GM23248 (cell line): Measurements from ENCODE around the gene TAPT1. TPM values are rescaled to one million over a fixed set of nuclear protein-coding genes. Genes with fewer than 3 reads are reported as not detected.
"Not testable (repeated sequence)": the region's sequence is repeated elsewhere in the genome, so short reads cannot be mapped to it uniquely, and the experiment has no call there.

Experiments
- DNase-seq: peaks from one replicate; pipeline ENCODE4 v3.0.0-alpha.2; 2015
- H2AFZ ChIP-seq: fragments of 200-600 bp; sonication (generic); 2 replicates; pipeline ENCODE4 v1.6.1; 2016; ENCODE audit warnings: antibody characterized with exemption
- H3F3A ChIP-seq: fragments of 200-600 bp; sonication (generic); 2 replicates; pipeline ENCODE4 v1.6.1; 2016; ENCODE audit warnings: mild to moderate bottlenecking, antibody characterized with exemption, mixed run types; ENCODE audit not compliant: insufficient read depth
- H3K27ac ChIP-seq: fragments of 200-600 bp; sonication (generic); 2 replicates; pipeline ENCODE4 v1.5.1; 2016; ENCODE audit warnings: mild to moderate bottlenecking
- H3K27me3 ChIP-seq: fragments of 200-600 bp; sonication (generic); replicated peaks from 2 replicates; pipeline ENCODE4 v1.6.1; 2016; ENCODE audit warnings: mild to moderate bottlenecking; ENCODE audit not compliant: insufficient read depth
- H3K36me3 ChIP-seq: fragments of 200-600 bp; sonication (generic); 2 replicates; pipeline ENCODE4 v1.6.1; 2016; ENCODE audit warnings: low read depth, mild to moderate bottlenecking
- H3K4me1 ChIP-seq: fragments of 200-600 bp; sonication (generic); 2 replicates; pipeline ENCODE4 v1.6.1; 2016; ENCODE audit warnings: mild to moderate bottlenecking; ENCODE audit not compliant: insufficient read depth
- H3K4me2 ChIP-seq: fragments of 200-600 bp; sonication (generic); one replicate; pipeline ENCODE4 v1.6.1; 2016; ENCODE audit warnings: mild to moderate bottlenecking; ENCODE audit not compliant: unreplicated experiment
- H3K4me3 ChIP-seq: fragments of 200-600 bp; sonication (generic); 2 replicates; pipeline ENCODE4 v1.5.1; 2016; ENCODE audit warnings: mild to moderate bottlenecking
- H3K79me2 ChIP-seq: fragments of 200-600 bp; sonication (generic); 2 replicates; pipeline ENCODE4 v1.6.1; 2016; ENCODE audit warnings: mild to moderate bottlenecking; ENCODE audit not compliant: insufficient read depth
- H3K9ac ChIP-seq: fragments of 200-600 bp; sonication (generic); 2 replicates; pipeline ENCODE4 v1.6.1; 2016; ENCODE audit warnings: mild to moderate bottlenecking
- H3K9me2 ChIP-seq: fragments of 200-600 bp; sonication (generic); 2 replicates; pipeline ENCODE4 v1.6.1; 2016; ENCODE audit warnings: mixed run types, mild to moderate bottlenecking, moderate library complexity; ENCODE audit not compliant: insufficient read depth
- H3K9me3 ChIP-seq: fragments of 200-600 bp; sonication (generic); one replicate; pipeline ENCODE4 v1.6.1; 2017; ENCODE audit warnings: low read depth
- H4K20me1 ChIP-seq: fragments of 200-600 bp; sonication (generic); 2 replicates; pipeline ENCODE4 v1.6.0; 2016; ENCODE audit not compliant: insufficient read depth
- EZH2 ChIP-seq: fragments of 200-600 bp; sonication (generic); IDR thresholded peaks from 2 replicates; pipeline ENCODE4 v1.6.1; 2018; ENCODE audit warnings: antibody characterized with exemption, mild to moderate bottlenecking; ENCODE audit not compliant: insufficient read depth, poor library complexity, severe bottlenecking
- EZH2phosphoT487 ChIP-seq: fragments of 200-600 bp; sonication (generic); IDR thresholded peaks from 2 replicates; pipeline ENCODE4 v1.6.1; 2018; ENCODE audit warnings: antibody characterized with exemption, moderate library complexity, mild to moderate bottlenecking, low read depth; ENCODE audit not compliant: insufficient read depth
- WGBS, 2 experiments: methylation state at CpG; one replicate each; pipeline ENCODE4 v1.1.6; 2015 to 2017; ENCODE audit warnings: low lambda C conversion rate in 2 of 2, low coverage in 1 of 2; ENCODE audit errors: missing lambda C conversion rate in 2 of 2; 5-methylcytosine and 5-hydroxymethylcytosine counted together
- in situ Hi-C: fragments of 300-500 bp; cut with MboI; formaldehyde crosslinking; loops from 2 replicates; pipeline ENCODE4 v1.15.0; 2020
- polyA plus RNA-seq: library from polyadenylated mRNA; unstranded; fragments of >200 nt; fragmentation: Nextera tagmentation; extraction: Ambion mirVana; gene quantifications from 2 replicates; pipeline ENCODE4 v1.2.1, GENCODE V29; 2016
- total RNA-seq: library from RNA; depleted of rRNA; stranded (reverse); fragments of >200 nt; shearing (Covaris generic); gene quantifications from 2 replicates; pipeline ENCODE4 v1.2.3, GENCODE V29; 2014

TAPT1 gene
- total and polyA plus RNA-seq, 2 experiments from 2014 or later, result 7.8 to 13.2 TPM

- Histone ChIP-seq H3K9me2 (no peaks in the 10 kb centered on the region), H3K36me3 (no peaks in the 10 kb centered on the region), H2AFZ (no peak overlapping the region), H3K79me2 (no peaks in the 10 kb centered on the region), H3F3A (peaks cover 3% of the 10 kb centered on the region), H3K4me2 (no peak overlapping the region), H3K27me3 (no peaks in the 10 kb centered on the region), H3K9me3 (no peaks in the 10 kb centered on the region), H3K27ac (no peak overlapping the region), H3K4me1 (peaks cover 16% of the 10 kb centered on the region), H3K4me3 (no peak overlapping the region), H3K9ac (no peak overlapping the region), H4K20me1 (no peaks in the 10 kb centered on the region)
- in situ Hi-C loops, result no loop called here
- TF ChIP-seq EZH2 (no peak), EZH2phosphoT487 (no peak)
- peak; percentile 60 for DNase-seq
- WGBS, 2 experiments, result 97 to 98% methylated on average over 1 of the region's 1 CpG
Observed at GRCh38 chr4:16199093-16199492, 27.2 kb downstream of the TAPT1 start.

- peak; percentile 12 for DNase-seq
- H3F3A ChIP-seq, result peaks cover 3% of the 10 kb centered on the region
- no peaks in the 10 kb centered on the region for H3K9me2 ChIP-seq
- no peaks in the 10 kb centered on the region for H3K9me3 ChIP-seq
- no peak overlapping the region for H3K4me3 ChIP-seq
- peaks cover 16% of the 10 kb centered on the region for H3K4me1 ChIP-seq
- H3K27me3 ChIP-seq, result no peaks in the 10 kb centered on the region
- H4K20me1 ChIP-seq, result no peaks in the 10 kb centered on the region
- no peaks in the 10 kb centered on the region; the same call in 1 of the 2 replicates for H3K79me2 ChIP-seq
- H2AFZ ChIP-seq, result no peak overlapping the region
- no peak for TF ChIP-seq EZH2phosphoT487
- H3K27ac ChIP-seq, result no peak overlapping the region
- H3K9ac ChIP-seq, result no peak overlapping the region
- no peak overlapping the region for H3K4me2 ChIP-seq
- no peaks in the 10 kb centered on the region for H3K36me3 ChIP-seq
- 91 to 100% methylated on average over 2 of the region's 2 CpGs for WGBS, 2 experiments
- in situ Hi-C loops, result no loop called here
Observed at GRCh38 chr4:16197876-16198665, 28.2 kb downstream of the TAPT1 start.

- H2AFZ ChIP-seq, result peak overlapping the region; percentile 78
- H3K79me2 ChIP-seq, result no peaks in the 10 kb centered on the region; the same call in 1 of the 2 replicates
- in situ Hi-C loops, result no loop called here
- WGBS, 2 experiments, result 23 to 26% methylated on average over 9 of the region's 9 CpGs
- TF ChIP-seq EZH2phosphoT487 (no peak), EZH2 (no peak)
- peak overlapping the region; percentile 63 for H3K9ac ChIP-seq
- peak overlapping the region; percentile 68 for H3K4me3 ChIP-seq
- no peaks in the 10 kb centered on the region for H3K27me3 ChIP-seq
- H3K36me3 ChIP-seq, result no peaks in the 10 kb centered on the region
- H4K20me1 ChIP-seq, result no peaks in the 10 kb centered on the region
- H3K4me2 ChIP-seq, result peak overlapping the region; percentile 88
- H3K9me2 ChIP-seq, result no peaks in the 10 kb centered on the region
- peaks cover 16% of the 10 kb centered on the region for H3K4me1 ChIP-seq
- H3F3A ChIP-seq, result peaks cover 3% of the 10 kb centered on the region
- H3K9me3 ChIP-seq, result no peaks in the 10 kb centered on the region
- peak; percentile 87 for DNase-seq
- peak overlapping the region; percentile 50 for H3K27ac ChIP-seq
Observed at GRCh38 chr4:16196482-16197393, 29.5 kb downstream of the TAPT1 start.

- Histone ChIP-seq H3K27me3 (no peaks in the 10 kb centered on the region), H3K9me3 (no peaks in the 10 kb centered on the region), H3K9ac (no peak overlapping the region), H3K9me2 (no peaks in the 10 kb centered on the region), H3K4me3 (no peak overlapping the region), H3K27ac (no peak overlapping the region), H2AFZ (no peak overlapping the region), H3K4me1 (peaks cover 16% of the 10 kb centered on the region), H4K20me1 (no peaks in the 10 kb centered on the region), H3K79me2 (no peaks in the 10 kb centered on the region; the same call in 1 of the 2 replicates), H3F3A (peaks cover 3% of the 10 kb centered on the region), H3K4me2 (no peak overlapping the region), H3K36me3 (no peaks in the 10 kb centered on the region)
- TF ChIP-seq EZH2phosphoT487 (no peak), EZH2 (no peak)
- DNase-seq, result no peak
- in situ Hi-C loops, result no loop called here
- 95 to 100% methylated on average over 1 of the region's 1 CpG for WGBS, 2 experiments
Observed at GRCh38 chr4:16195209-16195608, 31.1 kb downstream of the TAPT1 start.

- H3K4me1 ChIP-seq, result peaks cover 16% of the 10 kb centered on the region
- in situ Hi-C loops, H3K27ac ChIP-seq, H3K9ac ChIP-seq, H4K20me1 ChIP-seq, H3F3A ChIP-seq, H2AFZ ChIP-seq, H3K9me3 ChIP-seq, H3K27me3 ChIP-seq, DNase-seq, H3K36me3 ChIP-seq, H3K4me2 ChIP-seq, H3K9me2 ChIP-seq, H3K4me3 ChIP-seq, H3K79me2 ChIP-seq: not testable (repeated sequence)
- WGBS, 2 experiments, result 74 to 79% methylated on average over 4 of the region's 4 CpGs
Observed at GRCh38 chr4:16194798-16195197, 31.5 kb downstream of the TAPT1 start.
